Mucosa of descending colon (tissue), 3 donors: Measurements from ENCODE around the gene SNX14. TPM values are rescaled to one million over a fixed set of nuclear protein-coding genes. Genes with fewer than 3 reads are reported as not detected.

Source experiments
- ATAC-seq: fragments of 200-7000 bp; cut with Tn5 transposase; one replicate; pipeline ENCODE4 v1.9.1; 2020; ENCODE audit warnings: mild to moderate bottlenecking, moderate library complexity
- DNase-seq, 3 donors: peaks; one replicate each; pipeline ENCODE4 v3.0.0-alpha.2; 2020
- H3K36me3 ChIP-seq: fragments of 200-600 bp; one replicate; pipeline ENCODE4 v1.8.0; 2021; ENCODE audit warnings: low read depth, mild to moderate bottlenecking
- H3K4me1 ChIP-seq: fragments of 200-600 bp; one replicate; pipeline ENCODE4 v1.8.0; 2021; ENCODE audit warnings: low read depth, mild to moderate bottlenecking
- H3K4me3 ChIP-seq: fragments of 200-600 bp; one replicate; pipeline ENCODE4 v1.8.0; 2021; ENCODE audit warnings: mild to moderate bottlenecking
- H3K9me3 ChIP-seq: fragments of 200-600 bp; one replicate; pipeline ENCODE4 v1.8.0; 2021; ENCODE audit warnings: mild to moderate bottlenecking
- intact Hi-C, 2 donors: fragments of 100-400 bp; cut with DNase I in 1 of 2; cut with micrococcal nuclease in 1 of 2; formaldehyde crosslinking; loops; one replicate each; pipeline versions ENCODE4 v1.11.0 to v1.11.1; 2022; cut with DNase I, micrococcal nuclease
- total RNA-seq, 3 donors: library from RNA; stranded (reverse); fragmentation: NEBNext Ultra II Directional in 2 of 3; extraction: Animal tissue kit (Norgen Biotek cat#: 25700) in 2 of 3; gene quantifications; one replicate each; pipeline versions ENCODE4 v1.2.1 to v1.2.4, GENCODE V29; 2021 to 2023
- TF ChIP-seq, protein P1 (sequence below): fragments of 200-600 bp; IDR thresholded peaks from one replicate; pipeline ENCODE4 v1.8.0; 2022; ENCODE audit warnings: antibody characterized with exemption, mild to moderate bottlenecking
- donor health status: DM: no; HTN: no; CAD: no; lungs with moderate emphysema.
- donor health status: DM: no; HTN: no; CAD: no.
- donor health status: DM: no; HTN: yes; CAD: no.

The SNX14 gene
- total RNA-seq, 3 donors from 2014 or later = 62.9 to 81.4 (median 71.0) TPM

DNA sequence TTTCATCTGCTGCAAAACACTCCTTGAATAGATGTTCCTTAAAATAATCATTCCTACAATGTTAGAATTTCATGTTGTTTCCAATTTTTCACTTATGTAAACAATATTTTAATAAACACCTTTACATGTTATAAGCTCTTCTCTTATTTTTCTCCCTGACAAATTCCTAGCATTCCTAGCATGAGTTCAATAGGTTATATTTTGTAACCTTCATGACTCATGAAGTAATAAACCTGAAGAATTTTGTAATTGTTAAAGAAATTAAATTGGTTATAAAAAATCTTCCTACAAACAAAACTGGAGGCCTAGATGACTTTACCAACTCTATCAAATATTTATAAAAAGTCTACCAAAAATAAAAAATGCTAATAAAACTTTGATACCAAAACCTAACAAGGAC lies 77.5 kb downstream of the SNX14 start:
- no peak for DNase-seq
- Histone ChIP-seq H3K4me1 (no peaks in the 10 kb centered on the region), H3K36me3 (no peaks in the 10 kb centered on the region), H3K9me3 (no peaks in the 10 kb centered on the region), H3K4me3 (no peak overlapping the region)
- intact Hi-C loops = no loop called here
- no peak for ATAC-seq
- TF ChIP-seq, protein P1, sequence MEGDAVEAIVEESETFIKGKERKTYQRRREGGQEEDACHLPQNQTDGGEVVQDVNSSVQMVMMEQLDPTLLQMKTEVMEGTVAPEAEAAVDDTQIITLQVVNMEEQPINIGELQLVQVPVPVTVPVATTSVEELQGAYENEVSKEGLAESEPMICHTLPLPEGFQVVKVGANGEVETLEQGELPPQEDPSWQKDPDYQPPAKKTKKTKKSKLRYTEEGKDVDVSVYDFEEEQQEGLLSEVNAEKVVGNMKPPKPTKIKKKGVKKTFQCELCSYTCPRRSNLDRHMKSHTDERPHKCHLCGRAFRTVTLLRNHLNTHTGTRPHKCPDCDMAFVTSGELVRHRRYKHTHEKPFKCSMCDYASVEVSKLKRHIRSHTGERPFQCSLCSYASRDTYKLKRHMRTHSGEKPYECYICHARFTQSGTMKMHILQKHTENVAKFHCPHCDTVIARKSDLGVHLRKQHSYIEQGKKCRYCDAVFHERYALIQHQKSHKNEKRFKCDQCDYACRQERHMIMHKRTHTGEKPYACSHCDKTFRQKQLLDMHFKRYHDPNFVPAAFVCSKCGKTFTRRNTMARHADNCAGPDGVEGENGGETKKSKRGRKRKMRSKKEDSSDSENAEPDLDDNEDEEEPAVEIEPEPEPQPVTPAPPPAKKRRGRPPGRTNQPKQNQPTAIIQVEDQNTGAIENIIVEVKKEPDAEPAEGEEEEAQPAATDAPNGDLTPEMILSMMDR = no peak

DNA sequence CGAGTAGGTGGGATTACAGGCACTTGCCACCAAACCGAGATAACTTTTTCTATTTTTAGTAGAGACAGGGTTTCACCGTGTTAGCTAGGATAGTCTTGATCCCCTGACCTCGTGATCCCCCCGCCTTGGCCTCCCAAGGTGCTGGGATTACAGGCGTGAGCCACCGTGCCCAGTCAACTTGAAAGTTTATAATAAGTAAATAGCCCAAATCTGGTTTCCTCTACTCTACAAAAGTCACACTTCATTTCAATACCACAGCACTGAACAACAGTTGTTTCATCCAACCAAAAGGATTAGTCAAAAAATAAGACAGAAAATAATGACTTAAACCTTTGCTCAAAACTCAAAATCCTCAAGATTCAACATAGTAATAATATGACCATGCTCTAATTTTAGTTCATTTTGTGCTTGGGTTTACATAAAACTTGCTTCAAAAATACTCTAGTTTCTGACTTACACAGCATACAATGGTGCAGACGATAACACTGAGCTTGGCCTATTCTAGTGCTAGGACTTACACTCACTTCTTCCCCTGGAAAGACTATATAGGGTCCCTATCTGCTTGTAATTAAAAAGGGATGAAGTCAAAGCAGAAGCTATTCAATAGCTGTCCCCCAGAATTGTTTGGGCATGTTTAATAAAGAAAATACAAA lies 87.1 kb downstream of the SNX14 start:
- no peak for DNase-seq
- TF ChIP-seq, protein P1 = no peak
- intact Hi-C loops = no loop called here
- Histone ChIP-seq H3K36me3 (no peaks in the 10 kb centered on the region), H3K4me1 (no peaks in the 10 kb centered on the region), H3K9me3 (no peaks in the 10 kb centered on the region), H3K4me3 (no peak overlapping the region)
- no peak for ATAC-seq

DNA sequence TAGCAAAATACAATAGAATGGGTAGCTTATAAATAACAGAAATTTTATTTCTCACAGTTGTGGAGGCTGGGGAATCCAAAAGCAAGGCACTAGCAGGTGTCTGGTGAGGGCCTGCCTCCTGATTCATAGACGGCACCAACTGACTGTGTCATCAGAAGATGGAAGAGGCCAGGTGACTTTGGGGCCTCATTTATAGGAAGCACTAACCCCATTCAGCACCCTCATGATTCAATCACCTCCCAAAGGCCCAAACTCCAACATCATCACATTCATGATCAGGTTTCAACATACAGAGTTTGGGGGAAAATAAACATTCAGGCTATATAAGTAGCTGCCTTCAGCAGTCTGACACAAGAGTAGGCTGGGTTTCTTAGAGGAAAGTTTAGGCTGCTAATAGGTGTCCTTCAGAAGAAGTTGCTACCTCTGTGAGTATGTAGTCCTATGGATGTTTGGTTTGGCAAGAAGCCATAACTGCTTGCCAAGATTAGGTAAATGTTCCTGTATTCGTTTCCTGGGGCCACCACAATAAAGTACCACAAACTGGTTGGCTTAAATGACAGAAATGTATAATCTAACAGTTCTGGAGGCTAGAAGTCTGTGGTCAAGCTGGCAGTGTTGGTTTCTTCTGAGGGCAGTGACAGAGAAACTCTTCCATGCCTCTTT lies 94.9 kb downstream of the SNX14 start:
- Histone ChIP-seq H3K4me3 (no peak overlapping the region), H3K36me3 (no peaks in the 10 kb centered on the region), H3K4me1 (peaks cover 9% of the 10 kb centered on the region), H3K9me3 (peaks cover 7% of the 10 kb centered on the region)
- intact Hi-C loops = no loop called here
- TF ChIP-seq, protein P1 = no peak
- DNase-seq (peak in 1 of 3 donors; percentile 71), ATAC-seq (peak; percentile 93)

DNA sequence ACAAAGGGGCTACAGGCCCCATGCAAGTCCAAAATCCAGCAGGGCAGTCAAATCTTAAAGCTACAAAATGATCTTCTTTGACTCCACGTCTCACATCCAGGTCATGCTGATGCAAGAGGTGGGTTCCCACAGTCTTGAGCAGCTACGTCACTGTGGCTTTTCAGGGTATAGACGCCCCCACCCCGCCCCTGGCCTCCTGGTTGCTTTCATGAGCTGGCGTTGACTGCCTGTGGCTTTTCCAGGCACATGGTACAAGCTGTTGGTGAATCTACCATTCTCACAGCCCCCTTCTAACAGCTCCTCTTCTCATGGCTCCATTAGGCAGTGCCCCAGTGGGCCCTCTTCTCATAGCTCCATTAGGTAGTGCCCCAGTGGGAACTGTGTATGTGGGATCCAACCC lies 96.8 kb downstream of the SNX14 start:
- intact Hi-C loops = no loop called here
- H3K4me1 ChIP-seq = peaks cover 9% of the 10 kb centered on the region
- no peaks in the 10 kb centered on the region for H3K36me3 ChIP-seq
- peaks cover 7% of the 10 kb centered on the region for H3K9me3 ChIP-seq
- no peak overlapping the region for H3K4me3 ChIP-seq
- TF ChIP-seq, protein P1 = no peak
- no peak for DNase-seq
- ATAC-seq = no peak

DNA sequence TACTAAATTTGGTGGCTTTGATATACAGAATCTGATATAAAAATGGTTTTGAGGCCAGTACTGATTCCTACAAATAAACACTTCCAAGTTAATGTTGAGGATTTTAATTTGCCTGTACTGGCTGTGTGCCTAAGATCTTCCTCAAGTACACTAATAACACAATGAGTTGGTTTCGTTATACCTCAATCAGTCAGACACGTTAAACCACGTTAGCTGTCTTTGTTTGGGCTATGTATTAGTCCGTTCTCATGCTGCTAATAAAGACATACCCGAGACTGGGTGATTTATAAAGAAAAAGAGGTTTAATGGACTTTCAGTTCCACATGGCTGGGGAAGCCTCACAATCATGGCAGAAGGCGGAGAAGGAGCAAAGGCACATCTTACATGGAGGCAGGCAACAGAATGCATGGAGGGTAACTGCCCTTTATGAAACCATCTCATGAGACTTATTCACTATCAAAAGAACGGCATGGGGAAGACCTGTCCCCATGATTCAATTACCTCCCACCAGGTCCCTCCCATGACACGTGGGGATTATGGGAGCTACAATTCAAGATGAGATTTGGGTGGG lies 97.6 kb downstream of the SNX14 start:
- Histone ChIP-seq H3K36me3 (no peaks in the 10 kb centered on the region), H3K4me3 (no peak overlapping the region), H3K4me1 (peaks cover 9% of the 10 kb centered on the region), H3K9me3 (peaks cover 7% of the 10 kb centered on the region)
- no peak for DNase-seq
- no peak for ATAC-seq
- TF ChIP-seq, protein P1 = no peak
- intact Hi-C loops = no loop called here
